IMR-90 (cell line): Measurements from ENCODE around the gene STX16. TPM values are rescaled to one million over a fixed set of nuclear protein-coding genes. Genes with fewer than 3 reads are reported as not detected.

Experiments
- ELK1 ChIP-seq: fragments of 150-350 bp; IDR thresholded peaks from 2 replicates; pipeline ENCODE4 v1.6.1; 2016; ENCODE audit warnings: low read depth, mild to moderate bottlenecking, low read length, moderate library complexity, borderline replicate concordance
- POLR2A ChIP-seq: IDR thresholded peaks from 2 replicates; pipeline ENCODE4 v1.6.1; 2012; ENCODE audit warnings: mild to moderate bottlenecking, low read depth, low read length
- SMC3 ChIP-seq: fragments of 150-350 bp; IDR thresholded peaks from 2 replicates; pipeline ENCODE4 v1.6.1; 2016; ENCODE audit warnings: low read depth, mild to moderate bottlenecking, antibody characterized with exemption, low read length, moderate library complexity
- polyA plus RNA-seq, 3 experiments: library from polyadenylated mRNA; depleted of rRNA; stranded (reverse); fragments of >200 nt; gene quantifications; 2 replicates each; pipeline ENCODE4 v1.2.3, GENCODE V29; 2012; ENCODE audit warnings: low replicate concordance in 1 of 3
- total RNA-seq: library from RNA; depleted of rRNA; stranded (reverse); fragments of >200 nt; gene quantifications from 2 replicates; pipeline ENCODE4 v1.2.3, GENCODE V29; 2012

Gene STX16
- total and polyA plus RNA-seq, 2 of the 4 experiments (the other 2 are of a cell fraction), result 26.9 to 58.2 TPM

- no peak for TF ChIP-seq ELK1
- TF ChIP-seq POLR2A, result no peak
- TF ChIP-seq SMC3, result peak; percentile 23; the same call in 1 of the 2 replicates
These were observed 27.3 kb upstream of the STX16 start (continued) for GRCh38 chr20:58623579-58624473.
